ENCODE data around the gene MYO7A.

The MYO7A gene

GRCh38 chr11:77140231-77140851, 12.3 kb downstream of the MYO7A start:
- Histone ChIP-seq H3K4me3 (ENCODE audit: low read depth, low read length) (no peak overlapping the region), H3K9me3 (ENCODE audit: severe bottlenecking) (no peaks in the 10 kb centered on the region), H3K27ac (peak overlapping the region; percentile 48), H3K27me3 (ENCODE audit: insufficient read depth, low read depth, severe bottlenecking) (no peaks in the 10 kb centered on the region), H3K36me3 (peaks cover 36% of the 10 kb centered on the region)
- TF ChIP-seq CTCF (IDR thresholded peaks at IDR 0.05; ENCODE audit: low read depth, low read length), result no peak
- DNase-seq, result peak; percentile 54

DNA sequence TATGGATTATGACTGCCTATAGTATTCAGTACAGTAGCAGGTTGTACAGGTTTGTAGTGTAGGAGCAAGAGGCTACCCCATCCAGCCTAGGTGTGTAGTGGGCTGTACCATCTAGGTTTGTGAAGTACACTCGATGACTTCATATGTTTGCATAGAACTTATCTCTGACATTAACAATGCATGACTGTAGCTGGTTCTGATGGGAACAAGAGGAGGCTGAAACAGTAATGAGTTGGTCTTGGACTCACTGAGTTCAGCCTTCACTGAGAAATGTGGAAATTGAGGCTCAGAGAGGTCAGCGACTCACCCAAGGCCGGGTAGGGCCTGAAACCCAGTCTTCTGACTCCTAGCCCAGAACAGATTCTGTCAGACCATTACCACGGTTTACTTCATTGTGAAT, 13.0 kb downstream of the MYO7A start:
- Histone ChIP-seq H3K27ac (peak overlapping the region; percentile 48; the same call in 1 of the 2 replicates), H3K27me3 (ENCODE audit: insufficient read depth, low read depth, severe bottlenecking) (no peaks in the 10 kb centered on the region), H3K4me3 (ENCODE audit: low read depth, low read length) (no peak overlapping the region), H3K9me3 (ENCODE audit: severe bottlenecking) (no peaks in the 10 kb centered on the region), H3K36me3 (peaks cover 43% of the 10 kb centered on the region)
- no peak for DNase-seq
- TF ChIP-seq CTCF (IDR thresholded peaks at IDR 0.05; ENCODE audit: low read depth, low read length), result no peak

GRCh38 chr11:77141475-77141874, 13.4 kb downstream of the MYO7A start:
- Histone ChIP-seq H3K9me3 (ENCODE audit: severe bottlenecking) (no peaks in the 10 kb centered on the region), H3K36me3 (peaks cover 46% of the 10 kb centered on the region), H3K27ac (no peak overlapping the region), H3K4me3 (ENCODE audit: low read depth, low read length) (no peak overlapping the region), H3K27me3 (ENCODE audit: insufficient read depth, low read depth, severe bottlenecking) (no peaks in the 10 kb centered on the region)
- TF ChIP-seq CTCF (IDR thresholded peaks at IDR 0.05; ENCODE audit: low read depth, low read length), result no peak
- no peak for DNase-seq

DNA sequence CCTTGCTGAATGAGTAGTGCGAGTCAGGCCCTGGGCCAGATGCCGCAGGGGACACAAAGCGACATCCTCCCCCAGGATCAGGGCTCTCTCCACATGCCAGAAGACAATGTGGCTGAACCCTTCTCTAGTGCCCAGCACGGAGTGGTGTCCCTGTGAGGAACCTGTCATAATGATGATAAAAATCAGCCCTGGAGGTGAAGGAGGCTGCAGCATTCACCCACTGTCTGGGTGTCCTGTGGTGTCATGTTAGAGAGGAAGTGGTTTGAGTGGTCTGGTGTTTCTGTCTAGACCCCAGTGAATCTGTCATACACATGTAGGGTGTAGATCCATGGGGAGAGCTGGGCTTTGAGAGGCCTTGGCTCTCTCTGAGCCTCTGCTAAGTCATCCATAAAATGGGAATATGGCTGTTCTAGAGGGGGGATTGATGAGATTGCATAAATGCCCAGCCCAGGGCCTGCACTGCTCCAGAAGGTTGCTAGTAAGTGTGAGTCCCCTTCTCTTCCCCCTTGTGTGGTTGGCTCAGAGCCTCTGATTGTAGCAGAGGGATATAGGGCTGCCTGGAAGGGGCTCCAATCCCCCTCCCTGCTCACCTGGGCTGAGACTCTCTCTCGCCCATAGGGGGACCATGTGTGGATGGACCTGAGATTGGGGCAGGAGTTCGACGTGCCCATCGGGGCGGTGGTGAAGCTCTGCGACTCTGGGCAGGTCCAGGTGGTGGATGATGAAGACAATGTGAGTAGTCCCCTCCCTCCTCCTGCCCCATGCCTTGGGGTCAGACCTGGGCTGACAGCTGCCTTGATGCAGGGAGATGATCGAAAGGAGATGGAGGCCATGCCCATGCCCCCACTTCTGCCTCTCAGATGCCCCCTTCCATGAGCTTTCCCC, 14.3 kb downstream of the MYO7A start:
- H3K27me3 ChIP-seq (ENCODE audit: insufficient read depth, low read depth, severe bottlenecking), result no peaks in the 10 kb centered on the region
- no peaks in the 10 kb centered on the region for H3K9me3 ChIP-seq (ENCODE audit: severe bottlenecking)
- DNase-seq, result no peak
- H3K4me3 ChIP-seq (ENCODE audit: low read depth, low read length), result no peak overlapping the region
- H3K36me3 ChIP-seq, result peaks cover 55% of the 10 kb centered on the region
- TF ChIP-seq CTCF (IDR thresholded peaks at IDR 0.05; ENCODE audit: low read depth, low read length), result no peak
- no peak overlapping the region for H3K27ac ChIP-seq

- no peak overlapping the region for H3K27ac ChIP-seq
- no peaks in the 10 kb centered on the region for H3K9me3 ChIP-seq (ENCODE audit: severe bottlenecking)
- H3K4me3 ChIP-seq (ENCODE audit: low read depth, low read length), result no peak overlapping the region
- H3K27me3 ChIP-seq (ENCODE audit: insufficient read depth, low read depth, severe bottlenecking), result no peaks in the 10 kb centered on the region
- DNase-seq, result no peak
- no peak for TF ChIP-seq CTCF (IDR thresholded peaks at IDR 0.05; ENCODE audit: low read depth, low read length)
- peaks cover 62% of the 10 kb centered on the region for H3K36me3 ChIP-seq
Measured at GRCh38 chr11:77143405-77144020, 15.5 kb downstream of the MYO7A start.

Data from WERI-Rb-1 (cell line).